Measurements from ENCODE around the gene CTRB1.
"Not testable (repeated sequence)": the region's sequence is repeated elsewhere in the genome, so short reads cannot be mapped to it uniquely, and the experiment has no call there.

Gene CTRB1

DNA sequence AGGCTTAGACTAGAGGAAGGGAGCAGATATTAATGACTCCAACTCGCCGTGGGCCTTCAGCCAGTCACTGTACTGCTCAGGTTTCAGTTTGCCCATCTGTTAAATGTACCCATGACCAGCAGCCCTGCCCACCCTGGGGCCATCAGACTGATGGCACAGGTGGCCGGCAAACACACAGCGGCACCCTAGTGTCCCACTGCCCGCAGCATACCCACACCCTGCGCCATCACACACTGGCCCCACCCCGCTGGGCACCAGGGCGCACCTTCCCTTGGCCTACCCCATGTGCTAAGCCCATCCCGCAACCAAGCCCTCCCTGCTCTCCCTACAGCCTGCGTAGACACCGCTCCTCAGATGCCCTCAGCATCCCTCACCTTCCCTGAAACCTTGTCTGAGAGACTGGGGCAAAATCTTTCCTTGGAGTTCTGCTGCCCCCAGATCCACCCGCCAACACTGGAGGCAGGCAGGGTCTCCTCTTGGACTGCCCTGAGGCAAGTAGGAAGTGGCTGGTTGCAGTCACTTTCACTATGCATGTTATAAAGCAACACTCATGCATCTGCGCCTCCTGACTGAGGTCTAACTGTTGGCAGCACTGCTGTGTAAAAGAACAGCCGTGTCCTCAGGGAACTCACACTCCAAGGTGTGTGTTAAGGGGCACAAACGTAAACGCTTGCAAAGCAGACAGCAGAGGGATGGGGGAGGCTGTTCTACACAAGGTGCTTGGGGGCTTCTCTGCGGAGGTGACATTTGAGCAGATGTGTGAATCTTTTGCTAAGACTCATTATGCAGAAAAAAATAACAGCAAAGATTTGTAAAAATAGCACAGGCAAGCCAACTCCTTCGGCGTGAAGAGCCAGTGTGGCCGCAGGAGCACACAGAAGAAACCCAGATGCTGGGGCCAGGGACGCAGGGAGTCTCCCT, 39.4 kb downstream of the CTRB1 start:
- no peak for DNase-seq

DNA sequence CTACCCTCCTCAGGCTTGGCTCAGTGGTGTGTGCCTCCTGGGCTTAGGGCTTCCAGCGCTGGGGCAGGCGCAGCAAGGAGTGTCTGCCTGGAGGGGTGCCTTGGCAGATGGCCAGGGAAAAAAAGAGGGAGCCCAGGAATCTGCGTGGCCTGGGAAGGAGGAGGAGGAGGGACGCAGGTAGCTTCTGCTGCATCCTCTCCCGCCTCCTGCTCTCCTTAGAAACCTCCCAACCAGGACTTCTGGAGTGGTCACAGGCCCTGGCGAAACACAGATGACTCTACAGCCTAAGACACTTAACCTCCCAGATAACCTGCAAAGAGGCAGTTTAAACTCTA, 40.0 kb downstream of the CTRB1 start:
- DNase-seq = no peak

DNA sequence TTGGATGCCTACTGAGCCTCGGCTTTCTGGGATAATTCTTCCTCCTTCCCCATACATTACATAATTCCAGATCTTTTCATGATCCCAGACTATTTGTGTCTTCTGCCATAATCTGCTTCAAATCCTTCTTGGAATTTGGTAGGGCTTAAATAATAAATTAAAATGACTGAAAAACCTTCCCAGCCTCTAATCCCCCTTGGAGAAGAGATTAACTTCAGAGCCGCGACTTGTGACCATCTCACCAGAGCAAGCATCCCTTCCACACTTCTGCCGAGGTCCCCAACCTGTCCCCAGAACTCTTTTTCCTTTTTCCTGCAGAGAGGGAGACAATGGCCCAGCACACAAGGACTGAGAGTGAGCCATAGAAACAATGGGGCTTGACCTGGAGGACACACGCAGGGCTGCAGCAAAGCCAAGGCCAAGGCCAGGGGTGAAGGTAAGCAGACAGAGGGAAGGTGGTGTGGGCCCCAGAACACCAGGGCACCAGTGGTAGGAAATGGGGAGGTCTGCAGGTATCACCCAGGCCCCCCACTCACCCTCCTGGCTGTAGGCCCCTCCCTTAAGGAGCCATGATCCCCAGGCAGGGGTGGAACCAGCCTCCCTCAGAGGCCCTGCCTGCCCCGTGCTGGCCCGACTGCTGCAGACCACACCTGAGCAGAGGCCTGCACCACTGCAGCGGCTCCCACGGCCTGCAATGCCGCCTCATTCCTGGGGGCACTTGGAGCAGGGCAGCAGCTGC, 42.2 kb downstream of the CTRB1 start:
- DNase-seq = no peak

DNA sequence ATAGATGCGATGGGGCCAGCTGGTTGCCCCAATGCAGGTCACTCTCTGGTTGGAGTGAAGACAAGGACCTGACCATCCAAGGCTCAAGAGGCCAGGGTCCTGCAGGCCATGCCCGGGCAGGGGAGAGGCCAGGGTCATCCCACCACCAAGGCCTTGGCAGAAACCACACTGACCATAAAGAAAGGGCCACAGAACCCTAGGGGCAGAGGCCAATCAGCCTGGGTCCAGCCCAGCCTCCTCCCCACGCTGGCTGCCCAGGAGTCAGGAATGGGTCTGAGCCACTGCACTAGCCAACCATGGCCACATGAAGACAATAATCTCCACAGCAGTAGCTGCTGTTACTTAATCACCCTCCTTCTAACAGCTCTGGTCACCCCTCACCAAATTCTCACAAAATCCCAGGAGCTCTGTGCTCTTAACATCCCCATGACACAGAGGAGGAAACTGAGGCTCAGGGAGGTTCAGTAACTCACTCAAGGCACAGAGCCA, 42.8 kb downstream of the CTRB1 start:
- DNase-seq = no peak

GRCh38 chr16:75262104-75262799, 43.5 kb downstream of the CTRB1 start:
- DNase-seq = no peak

DNA sequence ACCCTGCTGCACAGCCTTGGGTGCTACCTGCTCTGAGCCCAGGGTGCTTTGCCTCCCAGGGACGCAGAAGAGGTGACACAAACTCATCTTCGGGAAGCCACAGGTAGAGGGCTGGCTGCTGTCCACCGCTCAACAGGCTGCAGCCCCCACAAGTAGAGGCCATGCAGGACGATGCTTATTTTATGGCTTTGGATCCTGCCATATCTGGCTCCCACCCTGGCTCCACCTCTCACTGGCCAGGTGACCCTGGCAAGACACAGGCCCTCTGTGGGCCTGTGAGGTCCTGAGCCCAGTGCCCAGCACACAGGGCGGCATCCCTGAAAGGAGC, 44.0 kb downstream of the CTRB1 start:
- no peak for DNase-seq

GRCh38 chr16:75263291-75263962, 44.6 kb downstream of the CTRB1 start:
- DNase-seq = no peak

DNA sequence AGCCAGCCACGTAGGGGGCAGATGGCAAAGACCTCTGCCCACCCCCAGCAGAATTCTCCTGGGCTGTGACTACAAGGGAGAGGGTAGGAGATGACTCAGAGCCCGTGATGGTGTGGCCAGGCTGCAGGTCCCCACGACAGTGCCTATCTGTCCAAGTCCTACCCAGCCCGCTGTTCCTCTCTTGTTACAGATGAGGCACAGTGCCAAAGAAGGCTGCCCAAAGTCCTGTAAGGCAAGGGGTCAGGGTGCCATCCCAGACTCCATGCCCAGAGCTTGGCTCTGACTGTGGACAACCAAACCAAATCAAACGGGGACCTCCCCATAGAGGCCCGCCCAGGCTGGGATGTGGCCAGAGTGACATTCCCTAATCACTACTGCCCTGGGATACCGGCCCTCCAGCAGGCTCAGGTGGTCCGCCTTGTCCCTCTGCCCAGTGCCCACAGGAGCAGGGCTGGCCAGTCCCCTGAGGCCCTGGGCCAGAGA, 45.2 kb downstream of the CTRB1 start:
- no peak for DNase-seq

GRCh38 chr16:75264457-75264998, 45.7 kb downstream of the CTRB1 start:
- no peak for DNase-seq

GRCh38 chr16:75264999-75265910, 46.5 kb downstream of the CTRB1 start:
- DNase-seq = no peak

GRCh38 chr16:75265911-75266701, 47.3 kb downstream of the CTRB1 start:
- DNase-seq = peak; percentile 43

DNA sequence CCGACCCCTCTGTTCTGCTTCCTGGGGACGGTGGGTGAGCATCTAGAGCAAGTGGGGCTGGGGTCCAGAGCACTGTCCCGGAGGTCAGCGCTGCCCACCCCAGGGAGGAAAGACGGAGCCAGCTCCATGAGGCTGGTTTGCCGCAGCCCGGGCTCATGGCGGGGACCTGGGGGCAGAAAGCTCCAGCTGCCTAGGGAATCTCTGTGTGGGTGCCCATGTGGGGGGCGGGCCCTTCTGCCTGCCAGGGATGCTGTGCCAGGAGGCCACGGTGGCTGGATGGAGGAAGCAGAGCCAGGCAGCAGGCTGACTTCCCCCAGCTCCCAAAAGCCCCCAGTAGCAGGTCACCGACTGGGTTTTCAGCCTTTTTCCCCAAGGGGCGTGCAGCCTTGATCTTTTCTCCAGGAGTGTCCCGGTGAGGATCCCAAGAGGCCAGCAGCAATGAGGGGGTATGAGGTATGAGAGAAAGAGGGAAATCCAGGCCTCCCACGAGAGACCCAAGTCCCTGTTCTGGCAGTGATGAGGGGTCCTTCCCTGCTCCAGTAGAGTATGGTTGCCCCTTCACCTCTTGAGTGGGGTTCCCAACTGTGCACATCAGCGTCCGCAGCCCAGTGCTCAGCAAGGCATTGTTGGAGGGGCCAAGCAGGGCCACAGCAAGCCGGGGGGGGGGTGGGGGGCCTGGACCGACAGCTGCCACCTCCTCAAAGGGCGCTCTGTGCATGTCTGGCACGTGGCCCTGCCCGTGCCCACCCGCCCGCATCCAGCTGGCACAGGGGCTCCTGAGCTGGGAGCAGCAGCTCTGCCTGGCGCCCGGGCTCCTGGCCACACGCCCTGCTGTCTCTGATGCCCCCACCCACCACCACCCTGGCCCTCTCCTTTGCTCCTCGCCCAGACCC, 48.2 kb downstream of the CTRB1 start:
- no peak for DNase-seq

DNA sequence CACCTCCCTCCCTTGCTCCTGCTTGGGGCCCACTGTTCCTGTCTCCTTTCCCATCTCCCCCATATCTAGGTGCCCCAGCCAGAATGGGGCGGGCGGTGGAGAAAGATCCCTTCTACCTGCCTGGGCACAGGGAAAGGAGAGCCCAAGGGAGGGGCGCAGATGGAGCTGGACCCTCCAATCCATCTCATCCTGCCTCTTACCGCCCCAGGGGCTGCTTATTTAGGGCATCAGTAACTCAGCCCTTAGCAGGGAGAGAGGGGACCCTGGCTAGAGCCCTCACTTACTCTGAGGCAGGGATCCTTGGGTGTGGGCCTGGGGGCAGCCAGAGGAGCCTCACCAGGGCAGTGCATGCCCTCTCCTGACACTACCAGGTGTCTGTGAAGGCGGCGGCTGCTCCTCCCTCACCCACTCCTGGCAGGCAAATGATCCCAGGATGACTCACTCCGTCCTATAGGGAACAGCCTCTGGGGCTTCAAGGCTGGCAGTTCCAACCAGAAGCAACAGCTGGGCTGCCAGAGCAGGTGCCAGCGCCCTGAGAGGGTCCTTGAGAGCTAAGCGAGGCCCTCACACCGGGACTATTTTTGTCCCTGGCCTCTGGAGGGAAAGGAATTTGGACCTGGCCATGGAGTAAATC, 49.0 kb downstream of the CTRB1 start:
- peak; percentile 80 for DNase-seq

DNA sequence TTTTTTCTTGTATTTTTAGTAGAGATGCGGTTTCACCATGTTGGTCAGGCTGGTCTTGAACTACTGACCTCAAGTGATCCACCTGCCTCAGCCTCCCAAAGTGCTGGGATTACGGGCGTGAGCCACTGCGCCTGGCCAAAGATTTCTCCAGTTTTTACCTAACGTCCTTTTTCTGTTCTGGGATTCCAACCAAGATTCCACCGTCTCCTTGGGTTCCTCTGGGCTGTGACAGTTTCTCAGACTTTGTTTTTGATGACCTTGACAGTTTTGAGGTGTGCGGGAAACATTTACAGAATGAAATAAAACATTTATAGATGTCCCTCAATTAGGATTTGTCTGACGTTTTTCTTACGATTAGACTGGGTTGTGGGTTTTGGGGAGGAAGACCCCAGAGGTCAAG, 50.6 kb downstream of the CTRB1 start:
- not testable (repeated sequence) for DNase-seq

DNA sequence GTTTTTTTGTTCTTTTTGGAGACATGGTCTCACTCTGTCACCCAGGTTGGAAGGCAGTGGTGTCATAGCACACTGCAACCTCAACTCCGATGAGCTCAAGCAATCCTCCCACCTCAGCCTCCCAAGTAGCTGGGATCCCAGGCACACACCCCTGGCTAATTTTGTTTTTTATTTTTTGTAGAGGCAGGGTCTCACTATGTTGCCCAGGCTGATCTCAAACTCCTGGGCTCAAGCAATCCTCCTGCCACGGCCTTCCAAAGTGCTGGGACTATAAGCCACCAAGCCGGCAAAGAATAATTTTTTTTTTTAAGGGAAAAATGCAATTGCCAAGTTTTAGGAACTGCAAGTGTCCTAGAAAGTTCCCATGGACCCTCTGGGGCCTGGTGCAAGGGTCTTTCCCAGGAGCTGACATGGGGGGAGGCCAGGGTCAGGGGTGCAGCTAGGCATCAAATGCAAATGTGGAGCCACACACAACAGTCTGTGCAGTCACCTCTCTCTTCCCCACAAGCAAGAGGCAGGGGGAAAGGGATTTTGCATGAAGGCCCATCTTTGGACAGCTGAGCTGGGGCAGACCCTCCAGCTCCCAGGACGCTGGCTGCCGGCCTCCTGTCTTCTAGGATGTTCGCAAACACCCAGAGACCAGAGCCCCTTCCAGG, 52.8 kb downstream of the CTRB1 start:
- DNase-seq = no peak

- no peak for DNase-seq
These were observed 53.3 kb downstream of the CTRB1 start for GRCh38 chr16:75272097-75272551.

GRCh38 chr16:75272629-75273028, 53.8 kb downstream of the CTRB1 start:
- DNase-seq = not testable (repeated sequence)

All from kidney glomerular epithelial cell (primary cell).